ENCODE data around the gene HOXD1. TPM values are rescaled to one million over a fixed set of nuclear protein-coding genes. Genes with fewer than 3 reads are reported as not detected.

HOXD1 gene
- total RNA-seq, 4 donors from 2014 or later = 0.13 to 0.54 (median 0.32) TPM; not detected in 1

DNA sequence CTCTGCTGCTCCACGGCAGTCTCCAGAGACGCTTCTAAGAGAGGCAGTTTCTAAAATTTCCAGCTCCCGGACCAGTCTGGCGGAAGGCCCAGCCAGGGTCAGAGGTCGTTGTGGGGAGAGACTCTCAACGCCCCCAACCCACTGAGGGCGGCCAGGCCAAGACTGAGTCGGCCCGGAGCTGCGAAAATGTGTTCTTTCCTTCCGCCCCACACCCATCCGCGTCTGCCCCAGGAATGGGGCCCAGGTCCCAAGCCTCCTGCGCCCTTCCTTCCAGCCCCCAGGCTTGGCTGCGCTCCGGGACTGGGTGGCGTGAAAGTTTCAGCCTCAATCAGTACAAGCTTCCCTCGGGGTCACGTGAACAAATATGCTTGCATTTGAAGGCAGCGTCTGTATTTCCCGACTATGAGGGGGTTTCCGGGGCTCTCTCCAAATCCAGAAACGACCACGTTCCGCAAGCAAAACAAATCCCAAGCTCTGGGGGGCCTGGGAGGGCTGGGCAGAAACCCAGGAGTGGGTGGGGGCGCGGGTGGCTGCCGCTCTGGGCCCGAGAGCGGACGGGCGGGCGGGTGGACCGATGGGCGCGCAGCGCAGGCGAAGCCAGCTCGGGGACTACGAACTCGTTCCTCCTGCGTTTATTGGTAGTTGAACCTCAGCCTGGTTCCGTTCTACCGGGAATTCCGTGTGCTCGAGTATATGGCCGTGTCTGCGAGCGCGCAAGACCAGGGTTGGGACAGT is 28.1 kb upstream of the HOXD1 start:
- TF ChIP-seq POLR2A (IDR thresholded peaks at IDR 0.05) (no peak), EP300 (IDR thresholded peaks at IDR 0.05) (no peak), POLR2AphosphoS5 (IDR thresholded peaks at IDR 0.05) (no peak)
- TF ChIP-seq, protein P1, sequence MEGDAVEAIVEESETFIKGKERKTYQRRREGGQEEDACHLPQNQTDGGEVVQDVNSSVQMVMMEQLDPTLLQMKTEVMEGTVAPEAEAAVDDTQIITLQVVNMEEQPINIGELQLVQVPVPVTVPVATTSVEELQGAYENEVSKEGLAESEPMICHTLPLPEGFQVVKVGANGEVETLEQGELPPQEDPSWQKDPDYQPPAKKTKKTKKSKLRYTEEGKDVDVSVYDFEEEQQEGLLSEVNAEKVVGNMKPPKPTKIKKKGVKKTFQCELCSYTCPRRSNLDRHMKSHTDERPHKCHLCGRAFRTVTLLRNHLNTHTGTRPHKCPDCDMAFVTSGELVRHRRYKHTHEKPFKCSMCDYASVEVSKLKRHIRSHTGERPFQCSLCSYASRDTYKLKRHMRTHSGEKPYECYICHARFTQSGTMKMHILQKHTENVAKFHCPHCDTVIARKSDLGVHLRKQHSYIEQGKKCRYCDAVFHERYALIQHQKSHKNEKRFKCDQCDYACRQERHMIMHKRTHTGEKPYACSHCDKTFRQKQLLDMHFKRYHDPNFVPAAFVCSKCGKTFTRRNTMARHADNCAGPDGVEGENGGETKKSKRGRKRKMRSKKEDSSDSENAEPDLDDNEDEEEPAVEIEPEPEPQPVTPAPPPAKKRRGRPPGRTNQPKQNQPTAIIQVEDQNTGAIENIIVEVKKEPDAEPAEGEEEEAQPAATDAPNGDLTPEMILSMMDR (IDR thresholded peaks at IDR 0.05) = no peak
- WGBS, 2 donors (ENCODE audit: low coverage in 1 of 2) = 40% methylated on average over 2 of the region's 50 CpGs; no CpG with 5 or more reads in 1 of the 2 donors

DNA sequence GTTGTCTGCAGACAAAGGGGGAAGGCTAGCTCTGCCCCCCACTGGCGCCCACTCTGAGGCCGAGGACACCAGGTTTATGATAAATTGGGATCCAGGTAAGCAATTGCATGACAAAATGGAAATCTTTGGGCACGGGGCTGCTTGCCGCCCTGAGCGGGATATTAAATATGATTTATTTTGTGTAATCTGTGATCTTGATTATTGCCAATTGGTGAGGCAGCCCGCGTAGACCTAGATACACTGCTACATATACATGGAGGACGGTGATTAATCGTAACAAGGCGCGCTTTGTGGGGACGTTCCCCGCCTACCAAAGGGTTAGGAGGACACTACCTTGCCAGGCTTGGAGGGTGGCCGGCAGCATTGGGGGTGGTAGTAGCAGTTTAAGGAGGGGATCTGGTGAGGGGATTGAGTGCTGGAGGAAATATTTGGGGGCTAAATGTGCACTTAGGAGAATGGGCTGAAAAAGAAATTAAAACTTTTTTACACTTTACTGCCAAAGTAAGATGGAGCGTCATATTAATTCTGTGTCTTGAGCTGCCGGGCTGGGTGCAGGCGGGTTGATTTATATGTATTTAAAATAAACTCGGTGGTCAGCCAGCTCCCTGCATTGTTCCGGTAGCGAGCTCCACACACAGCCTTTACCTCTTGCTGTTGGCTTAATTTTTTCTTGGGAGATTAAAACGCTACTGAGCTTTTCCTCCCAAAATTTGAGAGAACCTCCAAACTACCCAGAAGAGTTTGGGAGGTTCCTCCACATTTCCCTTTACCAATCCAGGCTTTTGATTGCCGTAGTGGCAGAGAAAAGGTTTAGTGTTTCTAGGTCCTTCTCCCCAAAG is 27.3 kb upstream of the HOXD1 start:
- peaks cover 100% of the 10 kb centered on the region for H3K27me3 ChIP-seq
- no peak for ATAC-seq
- H3K9me3 ChIP-seq = peaks cover 0 to 5% (median 0%) of the 10 kb centered on the region in 3 donors
- no peak overlapping the region for H3K27ac ChIP-seq
- TF ChIP-seq POLR2A (IDR thresholded peaks at IDR 0.05) (no peak), EP300 (IDR thresholded peaks at IDR 0.05) (no peak)
- TF ChIP-seq, protein P1 (IDR thresholded peaks at IDR 0.05) = no peak
- peaks cover 0 to 73% (median 17%) of the 10 kb centered on the region in 3 donors for H3K4me1 ChIP-seq
- peak overlapping the region in 1 of 2 donors; percentile 21 for H3K4me3 ChIP-seq
- WGBS, 2 donors (ENCODE audit: low coverage in 1 of 2) = 21 to 24% methylated on average over 9 to 21 of the region's 22 CpGs
- H3K36me3 ChIP-seq = no peaks in the 10 kb centered on the region

More for the DNA sequence above, 28.1 kb upstream of the HOXD1 start:
- peaks cover 0 to 71% (median 17%) of the 10 kb centered on the region in 3 donors for H3K4me1 ChIP-seq
- H3K9me3 ChIP-seq = peaks cover 0 to 5% (median 0%) of the 10 kb centered on the region in 3 donors
- no peaks in the 10 kb centered on the region for H3K36me3 ChIP-seq
- ATAC-seq = no peak
- H3K27ac ChIP-seq = no peak overlapping the region
- H3K27me3 ChIP-seq = peaks cover 100% of the 10 kb centered on the region
- H3K4me3 ChIP-seq = peak overlapping the region in 1 of 2 donors; percentile 21

DNA sequence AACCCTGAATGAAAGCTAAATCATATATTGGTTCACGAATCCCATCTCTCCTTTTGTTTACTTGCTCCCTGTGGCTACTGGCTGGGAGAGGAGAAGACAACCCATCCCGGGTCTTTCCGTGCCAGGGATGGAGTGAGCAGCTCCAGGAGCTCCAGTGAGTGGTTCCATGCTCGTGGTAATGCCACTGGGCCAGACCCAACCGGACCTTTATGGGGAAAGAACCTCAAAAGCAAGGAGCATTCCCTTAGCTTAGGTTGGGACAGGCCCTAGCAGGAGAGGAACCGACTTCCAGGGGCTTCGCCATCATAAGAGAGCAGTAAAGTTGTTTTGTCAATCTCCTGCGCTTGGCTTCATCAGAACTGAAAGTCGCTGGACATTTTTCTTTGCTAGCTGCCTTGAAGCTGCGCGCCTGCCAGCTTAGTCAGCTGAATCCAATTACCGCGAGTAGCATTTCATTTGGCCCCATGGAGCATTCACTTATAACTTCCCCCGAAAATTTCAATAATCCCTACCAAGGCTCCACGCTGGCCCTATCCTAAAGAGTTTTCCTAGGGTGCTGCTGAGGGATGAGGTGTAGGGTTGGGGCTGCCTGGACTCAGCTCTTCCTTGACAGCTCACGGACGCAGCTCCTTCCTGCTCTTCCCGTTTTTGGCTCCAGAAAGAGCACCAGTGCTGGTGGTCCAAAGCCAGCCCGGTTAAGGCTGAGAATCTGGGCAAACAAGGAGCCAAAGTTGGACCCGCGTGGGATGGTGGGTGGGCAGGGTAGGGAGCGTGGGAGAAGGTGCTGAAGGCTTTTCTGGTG is 26.4 kb upstream of the HOXD1 start:
- peaks cover 0 to 5% (median 0%) of the 10 kb centered on the region in 3 donors for H3K9me3 ChIP-seq
- peaks cover 100% of the 10 kb centered on the region for H3K27me3 ChIP-seq
- no peak overlapping the region for H3K4me3 ChIP-seq
- WGBS, 2 donors (ENCODE audit: low coverage in 1 of 2) = 15 to 19% methylated on average over 4 to 8 of the region's 22 CpGs
- TF ChIP-seq EP300 (IDR thresholded peaks at IDR 0.05) (no peak), POLR2A (IDR thresholded peaks at IDR 0.05) (no peak), POLR2AphosphoS5 (IDR thresholded peaks at IDR 0.05) (no peak)
- TF ChIP-seq, protein P1 (IDR thresholded peaks at IDR 0.05) = no peak
- no peak for ATAC-seq
- H3K4me1 ChIP-seq = peaks cover 0 to 68% (median 17%) of the 10 kb centered on the region in 3 donors
- no peaks in the 10 kb centered on the region for H3K36me3 ChIP-seq
- H3K27ac ChIP-seq = no peak overlapping the region

DNA sequence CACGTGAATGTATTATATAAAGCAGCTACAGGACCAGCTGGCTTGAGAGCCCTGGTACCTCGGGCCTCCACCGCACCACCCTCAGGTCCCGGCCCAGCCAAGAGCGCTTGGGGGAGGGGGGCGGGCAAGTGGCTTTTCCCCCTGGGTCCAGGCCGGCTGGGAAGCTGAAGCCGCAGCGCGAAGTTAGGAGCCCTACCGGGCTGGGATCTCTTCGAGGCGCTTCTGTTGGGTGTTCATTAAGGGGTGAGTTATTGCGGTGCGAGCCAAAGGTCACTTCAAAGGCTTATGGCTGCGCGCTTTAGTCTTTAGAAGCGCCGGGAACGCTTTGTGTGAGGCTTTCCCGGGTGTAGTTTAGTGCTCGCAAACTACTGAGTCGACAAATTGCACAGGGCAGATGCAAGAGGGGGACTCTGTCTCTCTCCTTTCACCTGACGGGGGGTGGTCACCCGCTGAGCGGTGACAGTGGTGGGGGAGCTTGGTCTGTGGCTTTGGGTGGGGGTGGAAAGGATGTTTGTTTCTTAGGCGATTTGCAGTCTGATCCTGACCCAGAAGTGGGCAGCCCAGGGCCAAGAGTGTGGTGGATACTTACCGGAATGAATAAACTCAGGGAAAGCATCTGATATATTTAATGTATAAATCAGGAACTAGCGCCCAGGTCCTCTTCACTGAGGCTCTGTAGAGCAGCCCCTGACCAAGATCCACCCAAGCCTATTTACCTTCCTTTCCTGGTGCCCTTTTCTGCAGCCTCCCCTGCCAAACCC is 25.4 kb upstream of the HOXD1 start:
- TF ChIP-seq, protein P1 (IDR thresholded peaks at IDR 0.05) = no peak
- TF ChIP-seq POLR2AphosphoS5 (IDR thresholded peaks at IDR 0.05) = no peak
- no peak for TF ChIP-seq POLR2A (IDR thresholded peaks at IDR 0.05)
- TF ChIP-seq EP300 (IDR thresholded peaks at IDR 0.05) = no peak
- ATAC-seq = no peak
- peaks cover 0 to 5% (median 0%) of the 10 kb centered on the region in 3 donors for H3K9me3 ChIP-seq
- peaks cover 0 to 58% (median 17%) of the 10 kb centered on the region in 3 donors for H3K4me1 ChIP-seq
- peaks cover 100% of the 10 kb centered on the region for H3K27me3 ChIP-seq
- no peak overlapping the region for H3K27ac ChIP-seq
- H3K4me3 ChIP-seq = no peak overlapping the region
- WGBS, 2 donors (ENCODE audit: low coverage in 1 of 2) = 0 to 25% methylated on average over 2 to 6 of the region's 29 CpGs
- H3K36me3 ChIP-seq = no peaks in the 10 kb centered on the region
